Duodenal mucosa (tissue), 2 donors: ENCODE measurements around the gene IL22RA2.
A peak's percentile ranks its signal among the peaks of the same experiment; 100 is the strongest.
"Not testable (repeated sequence)": the region's sequence is repeated elsewhere in the genome, so short reads cannot be mapped to it uniquely, and the experiment has no call there.

Source experiments
- H3K27ac ChIP-seq: one replicate; pipeline ENCODE4 v1.7.0; 2013; ENCODE audit warnings: low read depth, low read length
- H3K27me3 ChIP-seq, 2 donors: one replicate each; pipeline ENCODE4 v1.7.0; 2013; ENCODE audit warnings: low read length in 2 of 2, control low read depth in 1 of 2; ENCODE audit not compliant: insufficient read depth in 2 of 2, control insufficient read depth in 1 of 2
- H3K36me3 ChIP-seq, 2 donors: one replicate each; pipeline ENCODE4 v1.7.0; 2013; ENCODE audit warnings: low read length in 2 of 2, control low read depth in 1 of 2; ENCODE audit not compliant: insufficient read depth in 2 of 2, control insufficient read depth in 1 of 2
- H3K4me1 ChIP-seq, 2 donors: one replicate each; pipeline ENCODE4 v1.7.0; 2013; ENCODE audit warnings: low read length in 2 of 2, control low read depth in 1 of 2; ENCODE audit not compliant: insufficient read depth in 2 of 2, control insufficient read depth in 1 of 2
- H3K4me3 ChIP-seq, 2 donors: one replicate each; pipeline ENCODE4 v1.7.0; 2013; ENCODE audit warnings: low read length in 2 of 2, low read depth in 1 of 2
- H3K9ac ChIP-seq, 2 donors: one replicate each; pipeline ENCODE4 v1.7.0; 2013; ENCODE audit warnings: low read length in 2 of 2, low read depth in 1 of 2
- H3K9me3 ChIP-seq, 2 donors: one replicate each; pipeline ENCODE4 v1.7.0; 2013; ENCODE audit warnings: low read length in 2 of 2, control low read depth in 1 of 2; ENCODE audit not compliant: control insufficient read depth in 1 of 2

Gene IL22RA2

GRCh38 chr6:137214931-137215330, 41.5 kb upstream of the IL22RA2 start:
- Histone ChIP-seq H3K4me1 (peaks cover 54 to 55% of the 10 kb centered on the region in 2 donors), H3K36me3 (peaks cover 0 to 5% of the 10 kb centered on the region in 2 donors), H3K9me3 (no peaks in the 10 kb centered on the region), H3K27ac (no peak overlapping the region), H3K4me3 (no peak overlapping the region), H3K9ac (no peak overlapping the region), H3K27me3 (no peaks in the 10 kb centered on the region)

- H3K27ac ChIP-seq, result no peak overlapping the region
- H3K27me3 ChIP-seq, result no peaks in the 10 kb centered on the region
- H3K36me3 ChIP-seq, result peaks cover 0 to 5% of the 10 kb centered on the region in 2 donors
- H3K4me3 ChIP-seq, result peak overlapping the region in 1 of 2 donors; percentile 6
- peaks cover 48 to 50% of the 10 kb centered on the region in 2 donors for H3K4me1 ChIP-seq
- no peak overlapping the region for H3K9ac ChIP-seq
- no peaks in the 10 kb centered on the region for H3K9me3 ChIP-seq
These were observed 40.4 kb upstream of the IL22RA2 start for GRCh38 chr6:137213813-137214212.

GRCh38 chr6:137213331-137213740, 39.9 kb upstream of the IL22RA2 start:
- no peak overlapping the region for H3K9ac ChIP-seq
- H3K27ac ChIP-seq, result no peak overlapping the region
- H3K4me3 ChIP-seq, result peak overlapping the region in 1 of 2 donors; percentile 6

GRCh38 chr6:137211910-137212309, 38.5 kb upstream of the IL22RA2 start:
- peaks cover 39 to 41% of the 10 kb centered on the region in 2 donors for H3K4me1 ChIP-seq
- H3K9ac ChIP-seq, result no peak overlapping the region
- H3K4me3 ChIP-seq, result no peak overlapping the region
- H3K27me3 ChIP-seq, result no peaks in the 10 kb centered on the region
- H3K9me3 ChIP-seq, result no peaks in the 10 kb centered on the region
- H3K27ac ChIP-seq, result no peak overlapping the region
- H3K36me3 ChIP-seq, result peaks cover 3 to 6% of the 10 kb centered on the region in 2 donors

More at GRCh38 chr6:137213331-137213740, 39.9 kb upstream of the IL22RA2 start:
- Histone ChIP-seq H3K4me1 (peaks cover 48 to 50% of the 10 kb centered on the region in 2 donors), H3K27me3 (no peaks in the 10 kb centered on the region), H3K36me3 (peaks cover 0 to 5% of the 10 kb centered on the region in 2 donors), H3K9me3 (no peaks in the 10 kb centered on the region)

GRCh38 chr6:137210903-137211302, 37.5 kb upstream of the IL22RA2 start:
- no peaks in the 10 kb centered on the region for H3K27me3 ChIP-seq
- H3K9ac ChIP-seq, result no peak overlapping the region
- H3K4me3 ChIP-seq, result no peak overlapping the region
- H3K4me1 ChIP-seq, result peaks cover 31 to 38% of the 10 kb centered on the region in 2 donors
- H3K9me3 ChIP-seq, result no peaks in the 10 kb centered on the region
- peaks cover 8% of the 10 kb centered on the region in 2 donors for H3K36me3 ChIP-seq
- H3K27ac ChIP-seq, result no peak overlapping the region

GRCh38 chr6:137208279-137208678, 34.8 kb upstream of the IL22RA2 start:
- peaks cover 17 to 18% of the 10 kb centered on the region in 2 donors for H3K4me1 ChIP-seq
- no peaks in the 10 kb centered on the region for H3K27me3 ChIP-seq
- H3K4me3 ChIP-seq, result no peak overlapping the region
- peaks cover 10 to 33% of the 10 kb centered on the region in 2 donors for H3K36me3 ChIP-seq
- no peak overlapping the region for H3K27ac ChIP-seq
- H3K9ac ChIP-seq, result no peak overlapping the region
- no peaks in the 10 kb centered on the region for H3K9me3 ChIP-seq

GRCh38 chr6:137207457-137207856, 34.0 kb upstream of the IL22RA2 start:
- Histone ChIP-seq H3K4me1 (peaks cover 9 to 16% of the 10 kb centered on the region in 2 donors), H3K36me3 (peaks cover 12 to 37% of the 10 kb centered on the region in 2 donors)
- H3K4me3 ChIP-seq, H3K9me3 ChIP-seq, H3K27me3 ChIP-seq, H3K9ac ChIP-seq, H3K27ac ChIP-seq: not testable (repeated sequence)

GRCh38 chr6:137206577-137206976, 33.1 kb upstream of the IL22RA2 start:
- H3K4me3 ChIP-seq, result no peak overlapping the region
- peaks cover 17 to 45% of the 10 kb centered on the region in 2 donors for H3K36me3 ChIP-seq

GRCh38 chr6:137203256-137203655, 29.8 kb upstream of the IL22RA2 start:
- Histone ChIP-seq H3K27me3 (no peaks in the 10 kb centered on the region), H3K36me3 (peaks cover 28 to 66% of the 10 kb centered on the region in 2 donors), H3K27ac (no peak overlapping the region), H3K9ac (no peak overlapping the region), H3K9me3 (no peaks in the 10 kb centered on the region), H3K4me1 (peaks cover 0 to 9% of the 10 kb centered on the region in 2 donors), H3K4me3 (no peak overlapping the region)

More at GRCh38 chr6:137206577-137206976, 33.1 kb upstream of the IL22RA2 start:
- Histone ChIP-seq H3K4me1 (peaks cover 8 to 11% of the 10 kb centered on the region in 2 donors), H3K9me3 (no peaks in the 10 kb centered on the region), H3K9ac (no peak overlapping the region), H3K27ac (no peak overlapping the region), H3K27me3 (no peaks in the 10 kb centered on the region)

GRCh38 chr6:137202078-137202477, 28.6 kb upstream of the IL22RA2 start:
- no peaks in the 10 kb centered on the region for H3K27me3 ChIP-seq
- H3K27ac ChIP-seq, result no peak overlapping the region
- H3K4me1 ChIP-seq, result peaks cover 0 to 9% of the 10 kb centered on the region in 2 donors
- H3K9me3 ChIP-seq, result no peaks in the 10 kb centered on the region
- H3K4me3 ChIP-seq, result no peak overlapping the region
- peaks cover 36 to 75% of the 10 kb centered on the region in 2 donors for H3K36me3 ChIP-seq
- H3K9ac ChIP-seq, result no peak overlapping the region
